Stromal cell of bone marrow (primary cell): ENCODE measurements around the gene TMEM128.
A peak's percentile ranks its signal among the peaks of the same experiment; 100 is the strongest.
"Not testable (repeated sequence)": the region's sequence is repeated elsewhere in the genome, so short reads cannot be mapped to it uniquely, and the experiment has no call there.

Experiments
- DNase-seq: peaks from one replicate; pipeline ENCODE4 v3.0.0-alpha.2; 2012; ENCODE audit warnings: low read depth

TMEM128 gene

GRCh38 chr4:4254666-4255065, 6.6 kb upstream of the TMEM128 start:
- DNase-seq = no peak

GRCh38 chr4:4254199-4254598, 6.2 kb upstream of the TMEM128 start:
- no peak for DNase-seq

GRCh38 chr4:4249866-4250265, 1.8 kb upstream of the TMEM128 start:
- DNase-seq = no peak

- not testable (repeated sequence) for DNase-seq
Measured at GRCh38 chr4:4249342-4249741, 1.3 kb upstream of the TMEM128 start.

- peak; percentile 15 for DNase-seq
Measured at GRCh38 chr4:4248885-4249203, 821 bp upstream of the TMEM128 start.

- DNase-seq = no peak
Measured at GRCh38 chr4:4247696-4248028, 361 bp downstream of the TMEM128 start.

GRCh38 chr4:4245172-4245571, 2.9 kb downstream of the TMEM128 start:
- DNase-seq = no peak

- not testable (repeated sequence) for DNase-seq
Measured at GRCh38 chr4:4239551-4239950, 8.5 kb downstream of the TMEM128 start.

GRCh38 chr4:4233610-4234009, 14.4 kb downstream of the TMEM128 start:
- DNase-seq = no peak

GRCh38 chr4:4228356-4228668, 19.7 kb downstream of the TMEM128 start:
- no peak for DNase-seq

- DNase-seq = no peak
Measured at GRCh38 chr4:4227510-4228355, 20.3 kb downstream of the TMEM128 start.

GRCh38 chr4:4226606-4227438, 21.2 kb downstream of the TMEM128 start, which contains the start of gene OTOP1:
Gene OTOP1 (minus strand): TSS chr4:4226929. CDS start chr4:4226864, 65 bp downstream.
- no peak for DNase-seq

- DNase-seq = no peak
Measured at GRCh38 chr4:4225915-4226605, 22.0 kb downstream of the TMEM128 start.

GRCh38 chr4:4217113-4217512, 30.9 kb downstream of the TMEM128 start:
- DNase-seq = no peak

- peak; percentile 9 for DNase-seq
Measured at GRCh38 chr4:4216648-4217047, 31.4 kb downstream of the TMEM128 start.

- not testable (repeated sequence) for DNase-seq
Measured at GRCh38 chr4:4213674-4214073, 34.3 kb downstream of the TMEM128 start.

GRCh38 chr4:4206204-4206603, 41.8 kb downstream of the TMEM128 start:
- no peak for DNase-seq

- no peak for DNase-seq
Measured at GRCh38 chr4:4204401-4204745, 43.6 kb downstream of the TMEM128 start.

GRCh38 chr4:4203688-4204400, 44.2 kb downstream of the TMEM128 start:
- DNase-seq = no peak

- DNase-seq = no peak
Measured at GRCh38 chr4:4202510-4202909, 45.5 kb downstream of the TMEM128 start.

- DNase-seq = no peak
Measured at GRCh38 chr4:4200624-4201023, 47.4 kb downstream of the TMEM128 start.

- no peak for DNase-seq
Measured at GRCh38 chr4:4195354-4195753, 52.7 kb downstream of the TMEM128 start.
